NOMO-1 treated with DMSO at 0.1 percent for 48 hours (cell line): ENCODE results near the gene TRIP12.
"Not testable (repeated sequence)": the region's sequence is repeated elsewhere in the genome, so short reads cannot be mapped to it uniquely, and the experiment has no call there.

Source experiments
- DNase-seq: peaks from one replicate; lab custom pipeline; 2025; ENCODE audit not compliant: unreplicated experiment; lab: John Stamatoyannopoulos, UW

TRIP12 gene

DNA sequence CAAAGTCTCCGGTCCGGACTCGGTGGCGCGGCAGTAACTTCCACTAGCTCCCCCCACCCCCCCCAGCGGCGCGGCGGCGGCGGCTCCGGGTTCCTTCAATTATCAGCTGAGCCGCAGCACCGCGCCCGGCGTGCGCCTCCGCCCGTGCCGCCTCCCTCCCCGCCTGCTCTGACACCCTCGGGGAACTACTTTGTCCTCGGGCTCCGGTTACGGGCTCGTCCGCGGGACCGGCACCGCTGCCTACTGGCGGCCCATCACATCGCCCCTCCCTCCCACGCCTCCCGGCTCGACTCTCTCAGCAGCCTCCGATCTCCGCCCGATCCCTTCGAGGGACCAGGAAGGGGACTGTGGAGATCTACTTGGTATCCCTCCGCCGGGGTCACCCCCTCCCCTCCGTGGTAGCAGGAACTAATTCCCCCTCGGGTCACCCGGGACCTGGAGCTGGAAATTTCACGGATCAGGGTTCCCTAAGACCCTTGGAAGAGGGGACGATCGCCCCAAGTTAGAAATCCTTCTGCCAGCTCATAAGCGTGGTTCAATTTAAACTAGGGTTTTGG is at the start of gene TRIP12:
Gene TRIP12, minus strand, starts transcription at position 118 of the 557 bp plus-strand sequence. CDS start 41,930 bp downstream, outside the sequence.
- peak; percentile 84 for DNase-seq

DNA sequence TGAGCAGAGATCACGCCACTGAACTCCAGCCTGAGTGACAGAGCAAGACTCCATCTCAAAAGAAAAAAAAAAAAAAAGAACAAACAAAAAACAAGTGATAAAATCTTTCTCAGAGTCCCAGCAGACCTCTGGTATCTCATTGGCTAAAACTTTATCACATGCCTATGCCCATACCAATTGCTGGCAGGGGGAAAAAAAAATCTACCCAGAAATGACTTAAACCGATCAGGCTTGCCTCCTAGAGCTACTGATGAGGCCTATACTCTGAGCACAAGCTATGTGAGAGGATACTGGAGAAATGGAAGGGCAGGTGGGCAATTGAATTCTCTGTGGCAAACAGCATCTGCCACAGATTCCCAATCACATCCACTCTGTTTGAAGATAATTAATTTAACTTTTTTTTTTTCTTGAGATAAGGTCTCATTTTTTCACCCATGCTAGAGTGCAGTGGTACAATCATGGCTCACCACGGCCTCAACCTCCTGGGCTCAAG is 49.5 kb upstream of the TRIP12 start:
- no peak for DNase-seq

DNA sequence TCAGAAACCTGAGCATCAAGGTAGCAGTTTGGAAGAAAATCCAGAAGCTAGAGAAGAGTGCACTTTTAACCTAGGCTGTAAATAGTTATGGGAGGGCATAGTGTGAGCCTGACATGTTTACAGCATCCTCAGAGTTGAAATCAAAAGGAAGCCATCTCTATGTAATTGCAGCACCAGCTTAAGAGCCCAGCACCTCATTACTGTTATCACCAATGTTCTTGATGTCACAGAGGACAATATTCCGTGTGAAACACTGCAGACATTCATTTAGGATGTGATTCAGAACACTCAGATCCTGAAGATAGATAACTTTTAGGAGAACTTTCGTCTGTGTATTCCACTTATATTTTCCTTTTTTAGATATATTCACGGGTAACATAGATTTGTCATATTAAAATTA is 48.6 kb upstream of the TRIP12 start:
- DNase-seq = no peak

DNA sequence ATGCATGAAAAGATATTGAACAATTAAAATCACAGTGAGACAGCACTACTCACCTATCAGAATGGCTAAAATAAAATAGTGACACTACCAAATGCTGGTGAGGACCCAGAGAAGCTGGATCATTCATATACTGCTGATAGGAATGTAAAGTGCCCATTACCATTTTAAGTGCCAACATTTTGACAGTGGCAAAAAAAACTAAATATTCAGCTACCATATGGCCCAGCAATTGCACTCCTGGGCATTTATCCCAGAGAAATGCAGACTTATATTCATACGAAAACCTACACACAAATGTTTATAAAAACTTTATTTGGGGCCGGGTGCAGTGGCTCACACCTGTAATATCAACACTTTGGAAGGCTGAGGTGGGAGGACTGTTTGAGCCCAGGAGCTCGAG is 48.1 kb upstream of the TRIP12 start:
- DNase-seq = no peak

DNA sequence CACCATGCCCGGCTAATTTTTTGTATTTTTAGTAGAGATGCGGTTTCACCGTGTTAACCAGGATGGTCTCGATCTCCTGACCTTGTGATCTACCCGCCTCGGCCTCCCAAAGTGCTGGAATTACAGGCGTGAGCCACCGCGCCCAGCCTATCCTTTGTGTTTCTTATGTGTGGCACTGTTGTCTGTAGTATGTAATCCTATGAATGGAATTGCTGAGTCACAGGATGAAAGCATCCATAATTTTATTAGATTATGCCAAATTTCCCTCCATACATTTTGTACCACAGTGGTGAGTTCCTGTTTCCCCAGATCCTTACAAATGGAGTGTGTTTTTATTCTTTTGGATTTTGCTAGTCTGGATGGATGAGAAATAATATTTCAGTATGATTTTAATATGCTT is 41.8 kb upstream of the TRIP12 start:
- not testable (repeated sequence) for DNase-seq

DNA sequence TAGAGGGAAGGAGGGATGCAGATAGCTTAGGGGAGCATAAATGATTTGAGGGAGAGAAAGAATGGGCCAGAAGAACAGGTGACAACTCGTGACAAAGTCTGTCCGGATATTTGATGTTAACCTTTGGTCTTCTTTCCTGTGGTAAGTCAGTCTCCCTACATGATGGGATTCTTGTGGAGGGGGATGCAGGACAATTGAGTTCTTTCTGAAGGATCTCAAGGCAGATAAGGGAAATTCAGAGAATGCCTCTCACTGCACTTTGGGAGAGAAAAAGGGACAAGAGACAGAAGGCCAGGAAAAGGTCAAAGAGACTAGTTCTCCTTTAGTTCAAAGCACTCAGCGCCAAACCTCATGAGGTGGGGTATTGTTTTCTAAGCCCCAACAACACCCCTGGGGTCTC is 34.7 kb upstream of the TRIP12 start:
- DNase-seq = no peak

DNA sequence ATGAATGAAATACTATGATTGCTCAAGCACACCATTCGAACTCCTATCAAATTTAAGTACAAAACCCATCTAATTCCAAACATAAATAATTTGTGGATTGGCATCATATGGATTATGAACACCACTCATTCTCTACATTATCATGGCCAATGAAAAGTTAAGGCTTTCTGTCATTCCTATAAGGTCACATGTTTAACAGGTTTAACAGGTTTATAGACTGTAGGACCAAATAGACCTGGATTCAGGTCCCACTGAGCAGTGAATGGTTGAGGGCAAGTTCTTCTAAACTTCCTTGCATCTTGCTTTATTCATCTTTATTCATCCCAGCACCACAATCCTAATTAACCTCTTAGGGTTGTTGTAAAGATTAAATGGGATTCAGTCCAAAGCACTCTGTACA is 33.9 kb upstream of the TRIP12 start:
- no peak for DNase-seq

DNA sequence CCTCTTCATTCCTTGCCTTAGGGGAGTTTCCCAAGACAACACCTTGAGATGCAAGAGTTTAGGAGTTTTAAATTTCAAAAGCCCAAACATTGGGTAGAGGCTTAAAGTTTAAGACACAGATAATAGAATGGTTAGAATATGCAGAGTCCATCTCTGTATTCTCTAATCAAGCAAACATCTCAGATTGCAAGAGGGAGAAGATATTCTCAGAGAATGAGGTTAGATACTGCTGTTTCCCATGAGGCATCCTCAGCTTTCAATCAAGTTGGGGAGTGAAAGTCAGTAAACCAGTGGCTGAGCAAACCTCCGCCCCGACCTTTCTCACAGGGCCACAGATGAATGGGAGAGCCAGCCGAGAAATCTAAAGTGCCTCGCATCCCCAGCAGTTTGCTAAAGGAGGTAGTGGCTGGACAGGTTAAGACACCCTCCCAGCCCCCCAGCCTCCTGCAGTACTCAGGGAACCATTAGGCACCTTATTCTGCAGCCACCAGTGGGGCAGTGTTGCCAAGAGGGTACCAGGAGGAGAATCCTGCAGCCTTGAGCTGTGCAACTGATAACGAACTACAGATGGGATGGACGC is 30.5 kb upstream of the TRIP12 start:
- no peak for DNase-seq

DNA sequence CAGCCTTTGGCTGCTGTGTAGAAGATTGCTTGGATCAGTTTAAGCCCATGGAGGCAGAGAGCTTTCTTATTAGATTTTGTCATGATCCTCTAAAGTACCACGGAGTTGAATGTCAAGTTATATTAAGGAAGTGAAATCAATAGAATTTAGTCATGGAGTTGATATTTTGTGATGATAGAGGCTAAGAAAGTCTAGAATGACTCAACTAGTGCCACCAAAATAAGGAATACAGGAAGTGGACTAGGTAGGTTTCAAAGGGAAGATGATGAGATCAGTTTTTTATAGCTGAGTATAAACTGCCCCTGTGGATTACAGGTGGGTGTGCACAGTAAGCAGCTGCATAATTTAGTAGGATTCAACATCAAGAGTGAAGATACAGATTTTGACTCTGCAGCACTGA is 25.7 kb upstream of the TRIP12 start:
- DNase-seq = no peak

DNA sequence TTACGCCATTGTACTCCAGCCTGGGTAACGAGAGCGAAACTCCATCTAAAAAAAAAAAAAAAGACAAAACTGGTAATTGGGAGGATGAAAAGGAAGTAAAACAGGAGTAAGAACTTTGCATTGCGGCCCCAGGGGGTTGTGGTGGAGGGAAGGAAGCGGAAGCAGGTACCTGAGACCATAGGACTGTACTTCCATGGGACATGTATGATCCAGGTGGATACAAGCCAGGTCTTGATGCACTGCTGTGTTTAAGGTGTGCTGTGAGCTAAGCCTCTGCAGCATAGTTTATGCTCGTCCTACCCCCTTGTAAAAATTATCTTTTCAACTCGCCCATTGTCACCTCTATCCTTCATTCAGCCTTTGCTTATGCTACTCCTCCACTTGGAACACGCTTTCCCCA is 24.2 kb upstream of the TRIP12 start:
- no peak for DNase-seq

DNA sequence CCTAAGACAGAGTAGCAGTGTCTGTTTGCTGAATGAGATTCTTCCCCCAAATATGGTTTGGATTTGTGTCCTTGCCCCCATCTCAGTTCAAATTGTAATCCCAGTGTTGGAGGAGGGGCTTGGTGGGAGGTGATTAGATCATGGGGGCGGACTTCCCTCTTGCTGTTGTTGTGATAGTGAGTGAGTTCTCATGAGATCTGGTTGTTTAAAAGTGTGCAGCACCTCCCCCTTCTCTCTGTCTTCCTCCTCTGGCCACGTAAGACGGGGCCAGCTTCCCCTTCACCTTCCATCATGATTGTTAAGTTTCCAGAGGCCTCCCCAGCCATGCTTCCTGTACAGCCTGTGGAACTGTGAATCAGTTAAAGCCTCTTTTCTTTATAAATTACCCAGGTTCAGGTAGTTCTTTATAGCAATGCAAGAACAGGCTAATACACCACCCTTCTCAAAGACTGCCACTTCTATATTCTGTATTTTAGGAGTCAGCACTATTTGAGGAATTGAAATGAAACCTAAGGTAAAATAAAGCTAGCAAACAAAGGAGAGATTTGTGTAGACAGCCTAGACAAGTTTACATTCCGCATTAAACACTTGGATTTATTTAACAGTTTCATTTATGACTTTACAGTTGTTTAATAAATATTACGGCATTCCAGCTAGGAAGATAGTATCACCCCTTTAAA is 22.1 kb upstream of the TRIP12 start:
- DNase-seq = no peak

DNA sequence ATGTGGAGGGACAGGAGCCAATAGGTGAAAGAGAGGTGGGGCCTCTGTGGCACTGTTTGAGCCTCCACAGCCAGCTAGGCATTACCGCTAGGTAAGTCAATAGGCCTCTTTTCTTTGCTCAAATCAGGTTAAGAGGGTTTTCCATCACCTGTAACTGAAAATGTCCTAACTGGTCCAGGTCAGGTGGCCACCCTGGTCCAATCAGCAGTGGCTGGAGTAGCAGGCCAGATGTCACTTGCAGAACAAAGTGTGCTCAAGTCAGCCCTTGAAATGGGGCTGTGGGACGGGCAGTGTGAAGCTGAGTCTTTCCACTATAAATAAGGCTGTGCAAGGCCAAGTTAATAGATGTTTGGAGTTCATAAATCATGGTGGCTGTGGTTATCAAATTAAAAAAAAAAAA is 21.4 kb upstream of the TRIP12 start:
- no peak for DNase-seq

DNA sequence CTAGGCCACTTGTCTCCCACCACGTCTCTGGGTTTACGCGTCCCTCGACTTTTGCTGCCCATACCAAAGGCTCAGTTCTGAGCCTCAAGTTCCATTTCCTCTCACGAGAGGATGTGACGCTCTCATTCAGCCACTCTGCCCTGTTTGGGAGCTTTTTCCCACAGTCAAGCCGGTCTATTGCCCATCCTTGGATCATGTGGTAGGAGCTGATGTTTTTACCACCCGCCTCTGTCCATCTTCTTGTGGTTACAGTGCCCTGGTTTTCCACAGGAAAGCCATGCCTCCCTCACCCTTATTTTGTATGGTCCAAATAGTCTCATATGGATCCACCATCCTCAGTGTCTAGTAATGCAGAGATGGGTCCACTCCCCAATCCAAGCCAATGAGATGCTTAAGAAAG is 20.9 kb upstream of the TRIP12 start:
- DNase-seq = no peak

DNA sequence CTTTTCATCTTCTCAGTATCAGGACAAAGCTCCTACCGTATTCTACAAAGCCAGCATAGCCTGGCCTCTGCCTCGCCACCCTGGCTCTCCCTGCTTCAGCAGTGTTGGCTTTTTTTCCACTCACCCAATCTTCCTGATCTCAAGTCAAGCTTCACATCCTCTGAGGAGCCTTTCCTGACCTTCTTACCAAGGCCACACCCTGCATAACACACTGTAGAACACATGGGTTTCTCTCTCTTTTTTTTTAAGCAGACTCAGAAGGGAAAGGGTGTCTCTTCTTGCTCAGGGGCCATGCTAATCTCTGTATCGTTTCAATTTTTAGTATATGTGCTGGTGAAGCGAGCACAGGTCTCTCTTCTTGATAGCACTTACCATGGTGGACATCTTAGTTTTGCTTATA is 15.7 kb upstream of the TRIP12 start:
- no peak for DNase-seq

DNA sequence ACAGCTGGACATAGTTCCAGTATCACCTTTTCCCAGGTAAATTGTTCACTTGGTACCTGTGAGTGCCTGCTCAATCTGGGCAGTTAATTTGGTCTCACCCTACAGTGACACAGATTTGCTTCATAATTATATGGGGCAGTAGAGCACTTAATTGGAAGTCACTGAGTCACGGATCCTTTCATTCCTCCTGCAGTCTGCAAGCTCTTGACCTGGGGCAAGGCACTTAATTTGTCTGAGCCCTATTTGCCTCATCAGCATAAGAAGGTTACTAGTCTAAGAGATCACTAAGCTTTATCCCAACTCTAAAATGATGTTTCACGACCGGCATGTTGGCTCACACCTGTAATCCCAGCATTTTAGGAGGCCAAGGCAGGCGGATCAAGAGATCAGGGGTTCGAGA is 9.4 kb upstream of the TRIP12 start:
- no peak for DNase-seq

DNA sequence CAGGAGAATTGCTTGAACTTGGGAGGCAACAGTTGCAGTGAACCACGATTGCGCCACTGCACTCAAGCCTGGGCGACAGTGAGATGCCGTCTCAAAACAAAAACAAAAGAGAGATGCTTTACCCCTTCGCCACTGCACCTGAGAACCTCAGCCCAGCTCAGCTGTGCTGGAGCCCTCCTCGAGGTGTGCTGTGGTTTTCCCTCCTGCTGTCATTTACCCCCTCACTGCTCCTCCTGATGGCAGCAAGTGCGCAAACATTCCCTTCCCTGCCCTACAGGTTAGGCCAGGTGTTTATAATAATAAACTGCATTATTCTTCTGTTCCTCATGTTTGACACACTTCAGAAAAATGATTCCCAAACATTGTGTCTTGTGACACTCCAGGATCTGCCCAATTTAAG is 8.8 kb upstream of the TRIP12 start:
- DNase-seq = no peak

DNA sequence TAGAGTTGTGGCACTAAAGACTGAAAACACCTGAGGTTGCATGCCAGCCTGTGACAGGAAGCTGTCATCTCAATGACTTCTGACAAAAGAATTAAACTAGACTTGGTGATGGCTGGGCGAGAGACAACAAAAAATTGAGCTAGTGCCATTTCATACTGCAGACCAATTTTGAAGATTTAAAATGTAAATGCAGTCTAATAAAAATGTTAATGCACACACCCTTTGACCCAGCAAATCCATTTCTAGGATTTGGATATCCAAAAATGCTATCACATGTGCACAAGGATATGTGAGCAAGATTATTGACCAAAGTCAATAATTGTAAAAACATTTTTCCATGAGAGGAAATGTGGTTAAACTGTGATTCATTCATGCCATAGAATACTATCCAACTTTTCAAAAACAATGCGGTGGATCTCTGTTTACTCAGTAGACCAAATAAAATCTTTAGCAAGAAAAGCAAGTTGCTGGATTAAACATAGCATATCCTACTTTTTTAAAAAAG is 6.1 kb upstream of the TRIP12 start:
- DNase-seq = no peak

DNA sequence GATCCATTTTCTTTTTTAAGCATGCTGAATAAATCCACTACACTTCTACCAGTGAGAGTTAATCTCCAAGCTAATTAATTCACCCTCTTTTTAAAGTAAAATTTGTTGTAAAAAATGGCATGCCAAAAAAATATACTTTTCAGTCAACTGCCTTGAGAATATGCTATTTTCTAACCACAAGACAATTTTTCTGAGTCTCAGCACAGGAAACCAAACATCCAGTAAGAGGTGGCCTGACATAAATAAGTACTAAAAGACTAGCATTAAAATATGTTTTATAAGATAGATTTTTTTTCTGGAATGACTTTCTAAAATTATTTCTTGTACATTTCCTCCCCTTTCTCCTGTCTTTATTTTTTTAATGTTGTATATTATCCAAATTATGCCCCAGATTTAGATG is 3.4 kb upstream of the TRIP12 start:
- DNase-seq = no peak

DNA sequence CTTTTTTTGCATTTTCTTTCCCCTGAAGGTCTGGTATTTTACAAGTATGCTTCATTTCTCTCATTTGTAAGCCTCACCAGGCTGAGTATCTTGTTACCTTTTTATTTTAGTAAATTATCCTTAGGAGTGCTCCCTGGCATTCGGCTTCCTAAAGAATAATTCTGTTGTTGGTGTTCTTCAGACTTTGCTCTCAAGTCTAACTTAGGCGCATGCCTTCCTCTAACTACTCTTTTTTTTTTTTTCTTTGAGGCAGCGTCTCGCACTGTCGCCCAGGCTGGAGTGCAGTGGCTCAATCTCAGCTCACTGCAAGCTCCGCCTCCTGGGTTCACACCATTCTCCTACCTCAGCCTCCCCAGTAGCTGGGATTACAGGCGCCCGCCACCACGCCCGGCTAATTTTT is 2.7 kb upstream of the TRIP12 start:
- not testable (repeated sequence) for DNase-seq

DNA sequence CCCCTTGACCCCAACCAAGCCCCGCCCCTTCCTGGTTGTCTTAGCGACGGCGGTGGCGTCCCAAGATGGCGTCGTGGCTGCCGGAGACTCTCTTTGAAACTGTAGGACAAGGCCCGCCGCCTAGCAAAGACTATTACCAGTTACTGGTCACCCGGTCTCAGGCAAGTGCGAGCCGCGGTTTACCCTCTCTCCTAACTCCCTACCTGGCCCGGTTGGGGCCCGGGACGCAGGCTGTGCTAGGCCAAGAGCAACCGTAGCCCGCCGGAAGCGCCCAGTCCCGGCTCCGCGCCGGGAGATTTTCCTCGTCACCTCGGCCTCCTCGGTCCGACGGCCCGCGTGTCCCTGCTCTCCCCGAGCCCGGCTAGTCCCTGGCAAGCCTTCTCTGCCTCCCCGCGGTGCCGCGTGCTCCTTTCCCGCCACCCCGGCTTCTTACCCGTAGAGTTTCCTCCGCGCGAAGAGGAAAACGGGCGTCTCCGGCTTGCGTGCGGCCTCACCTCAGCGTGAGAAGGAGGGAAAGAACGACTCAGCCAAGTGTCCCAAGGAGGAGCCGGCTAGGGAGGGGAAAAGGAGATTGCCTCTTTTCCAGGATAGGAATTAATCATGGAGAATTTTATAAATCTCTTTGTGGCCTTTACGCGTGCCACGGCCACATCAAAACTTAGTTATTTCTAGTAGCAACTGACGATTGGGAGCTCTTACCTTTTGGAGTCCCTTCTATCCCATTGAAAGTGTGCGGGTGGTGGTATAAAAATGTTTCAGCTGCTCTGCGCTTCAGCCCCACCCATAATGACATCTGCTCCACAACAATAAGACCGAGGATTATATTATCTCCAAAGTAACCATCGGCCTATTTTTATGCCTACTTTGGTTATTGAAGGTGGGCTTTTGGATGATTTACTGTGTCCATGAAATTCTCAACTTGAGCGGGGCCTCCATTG is 909 bp upstream of the TRIP12 start, which contains the start of gene FBXO36:
Gene FBXO36, plus strand, starts transcription at position 55 of the 938 bp plus-strand sequence. Its CDS starts 11 bp downstream, at position 66.
- DNase-seq = peak; percentile 83
